ENCODE measurements around the gene CASP10. TPM values are rescaled to one million over a fixed set of nuclear protein-coding genes. Genes with fewer than 3 reads are reported as not detected.

Gene CASP10
- total and polyA plus RNA-seq, 2 of the 13 experiments (the other 11 are each of a cell fraction or from before 2014, with no cell fraction given): 22.2 to 23.8 TPM

DNA sequence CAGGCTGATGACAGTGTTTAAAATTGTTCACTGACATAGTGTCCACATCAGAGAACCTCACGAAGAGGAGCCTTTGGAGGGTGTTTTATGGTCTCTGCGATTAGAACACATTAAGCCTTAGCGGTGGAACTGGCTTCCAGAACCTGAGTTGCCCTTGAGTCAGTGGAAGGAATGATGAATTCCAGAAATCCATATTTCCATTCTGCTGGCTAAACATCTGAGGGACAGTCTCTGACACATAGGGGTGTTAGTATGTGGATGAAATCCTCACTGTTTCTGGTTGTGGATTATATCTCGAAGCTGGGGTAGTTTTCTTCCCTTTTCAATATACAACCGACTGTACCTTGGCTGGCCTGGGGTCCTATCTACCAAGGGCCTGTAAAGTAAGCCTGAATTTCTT is 4.0 kb downstream of the CASP10 start:
- intact Hi-C loops (cut with micrococcal nuclease; ENCODE audit: unreplicated experiment): no loop called here
- H3K27ac ChIP-seq (ENCODE audit: extremely low read length, insufficient read depth, low read length): no peak overlapping the region
- H3K4me3 ChIP-seq (replicated peaks in 1 of 3; ENCODE audit: insufficient read depth in 1 of 3, low read depth in 2 of 3, low read length in 3 of 3): no peak overlapping the region
- 94% methylated on average over 5 of the region's 5 CpGs for whole genome bisulfite sequencing (ENCODE audit: low lambda C conversion rate)
- FAIRE-seq (no peak), ATAC-seq (no peak), DNase-seq (ENCODE audit: low spot score) (no peak)
- no peak overlapping the region for H2AFZ ChIP-seq (ENCODE audit: low read length)
- peaks cover 61% of the 10 kb centered on the region for H3K79me2 ChIP-seq (ENCODE audit: insufficient read depth, low read length)
- BruUV-seq (replicated peaks): no TSS peak
- no peaks in the 10 kb centered on the region for H3K9me3 ChIP-seq (ENCODE audit: low read length)
- H4K20me1 ChIP-seq (ENCODE audit: insufficient read depth, low read length): no peaks in the 10 kb centered on the region
- in situ Hi-C loops (cut with HindIII; ENCODE audit: extremely low pct_ligation_motif_present, low pct_unique_long_range_greater_than_20kb): no loop called here
- no peaks in the 10 kb centered on the region; a peak in 1 of 5 replicates for H3K27me3 ChIP-seq (ENCODE audit: control insufficient read depth in 1 of 2, insufficient read depth in 2 of 2, low read length in 2 of 2)
- TF ChIP-seq SAP130 (CRISPR knock-in tag; IDR thresholded peaks at IDR 0.05; ENCODE audit: low read depth): no peak
- H3K9ac ChIP-seq (ENCODE audit: insufficient read depth, low read depth, low read length): no peak overlapping the region
- H3K4me2 ChIP-seq (ENCODE audit: low read depth, low read length): peak overlapping the region; percentile 13
- peaks cover 13 to 48% of the 10 kb centered on the region in 2 experiments for H3K36me3 ChIP-seq (replicated peaks in 1 of 2; ENCODE audit: control insufficient read depth in 1 of 2, insufficient read depth in 2 of 2, low read length in 2 of 2)
- CTCF ChIA-PET (ENCODE audit: low intra/inter-chr PET ratio, low total read pairs): no interaction called here
- POLR2A ChIA-PET: interaction anchor here (2.4 kb wide), 1 partner anchor 46 kb away, joined by 17 read pairs; no protein-coding TSS in a partner anchor
- peaks cover 62% of the 10 kb centered on the region for H3K4me1 ChIP-seq (ENCODE audit: insufficient read depth, low read length)

DNA sequence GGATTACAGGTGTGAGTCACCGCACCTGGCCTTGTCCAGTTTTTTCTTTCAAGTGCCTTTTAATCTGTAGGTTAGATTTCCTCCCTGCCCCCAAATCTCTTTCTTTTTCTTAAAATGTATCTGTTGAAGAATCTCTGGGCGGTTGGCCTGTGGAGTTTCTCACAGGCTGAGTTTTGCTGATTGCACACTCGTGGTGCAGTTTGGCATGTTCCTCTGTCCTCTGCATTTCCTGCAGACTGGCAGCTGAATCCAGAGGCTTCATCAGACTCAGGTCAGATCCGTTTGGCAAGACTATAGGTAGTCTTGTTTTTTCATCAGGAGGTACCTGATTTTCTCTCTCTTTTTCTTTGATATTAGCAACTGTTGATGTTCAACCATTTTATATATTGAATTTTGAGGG is 5.5 kb downstream of the CASP10 start:
- in situ Hi-C loops (cut with HindIII; ENCODE audit: extremely low pct_ligation_motif_present, low pct_unique_long_range_greater_than_20kb): no loop called here
- BruUV-seq (replicated peaks): no TSS peak
- TF ChIP-seq, protein P1, sequence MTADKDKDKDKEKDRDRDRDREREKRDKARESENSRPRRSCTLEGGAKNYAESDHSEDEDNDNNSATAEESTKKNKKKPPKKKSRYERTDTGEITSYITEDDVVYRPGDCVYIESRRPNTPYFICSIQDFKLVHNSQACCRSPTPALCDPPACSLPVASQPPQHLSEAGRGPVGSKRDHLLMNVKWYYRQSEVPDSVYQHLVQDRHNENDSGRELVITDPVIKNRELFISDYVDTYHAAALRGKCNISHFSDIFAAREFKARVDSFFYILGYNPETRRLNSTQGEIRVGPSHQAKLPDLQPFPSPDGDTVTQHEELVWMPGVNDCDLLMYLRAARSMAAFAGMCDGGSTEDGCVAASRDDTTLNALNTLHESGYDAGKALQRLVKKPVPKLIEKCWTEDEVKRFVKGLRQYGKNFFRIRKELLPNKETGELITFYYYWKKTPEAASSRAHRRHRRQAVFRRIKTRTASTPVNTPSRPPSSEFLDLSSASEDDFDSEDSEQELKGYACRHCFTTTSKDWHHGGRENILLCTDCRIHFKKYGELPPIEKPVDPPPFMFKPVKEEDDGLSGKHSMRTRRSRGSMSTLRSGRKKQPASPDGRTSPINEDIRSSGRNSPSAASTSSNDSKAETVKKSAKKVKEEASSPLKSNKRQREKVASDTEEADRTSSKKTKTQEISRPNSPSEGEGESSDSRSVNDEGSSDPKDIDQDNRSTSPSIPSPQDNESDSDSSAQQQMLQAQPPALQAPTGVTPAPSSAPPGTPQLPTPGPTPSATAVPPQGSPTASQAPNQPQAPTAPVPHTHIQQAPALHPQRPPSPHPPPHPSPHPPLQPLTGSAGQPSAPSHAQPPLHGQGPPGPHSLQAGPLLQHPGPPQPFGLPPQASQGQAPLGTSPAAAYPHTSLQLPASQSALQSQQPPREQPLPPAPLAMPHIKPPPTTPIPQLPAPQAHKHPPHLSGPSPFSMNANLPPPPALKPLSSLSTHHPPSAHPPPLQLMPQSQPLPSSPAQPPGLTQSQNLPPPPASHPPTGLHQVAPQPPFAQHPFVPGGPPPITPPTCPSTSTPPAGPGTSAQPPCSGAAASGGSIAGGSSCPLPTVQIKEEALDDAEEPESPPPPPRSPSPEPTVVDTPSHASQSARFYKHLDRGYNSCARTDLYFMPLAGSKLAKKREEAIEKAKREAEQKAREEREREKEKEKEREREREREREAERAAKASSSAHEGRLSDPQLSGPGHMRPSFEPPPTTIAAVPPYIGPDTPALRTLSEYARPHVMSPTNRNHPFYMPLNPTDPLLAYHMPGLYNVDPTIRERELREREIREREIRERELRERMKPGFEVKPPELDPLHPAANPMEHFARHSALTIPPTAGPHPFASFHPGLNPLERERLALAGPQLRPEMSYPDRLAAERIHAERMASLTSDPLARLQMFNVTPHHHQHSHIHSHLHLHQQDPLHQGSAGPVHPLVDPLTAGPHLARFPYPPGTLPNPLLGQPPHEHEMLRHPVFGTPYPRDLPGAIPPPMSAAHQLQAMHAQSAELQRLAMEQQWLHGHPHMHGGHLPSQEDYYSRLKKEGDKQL (CRISPR knock-in tag; IDR thresholded peaks at IDR 0.05; ENCODE audit: low read depth): no peak
- TF ChIP-seq ZNF484 (CRISPR knock-in tag; IDR thresholded peaks at IDR 0.05; ENCODE audit: borderline replicate concordance, low read depth) (peak; percentile 97; the same call in 1 of the 2 replicates), SKI (IDR thresholded peaks at IDR 0.05; ENCODE audit: partially characterized antibody) (no peak), KDM2A (CRISPR knock-in tag; IDR thresholded peaks at IDR 0.05; ENCODE audit: borderline replicate concordance, low read depth) (no peak), SP140L (CRISPR knock-in tag; IDR thresholded peaks at IDR 0.05; ENCODE audit: borderline replicate concordance) (no peak)
- TF ChIP-seq, protein P2, sequence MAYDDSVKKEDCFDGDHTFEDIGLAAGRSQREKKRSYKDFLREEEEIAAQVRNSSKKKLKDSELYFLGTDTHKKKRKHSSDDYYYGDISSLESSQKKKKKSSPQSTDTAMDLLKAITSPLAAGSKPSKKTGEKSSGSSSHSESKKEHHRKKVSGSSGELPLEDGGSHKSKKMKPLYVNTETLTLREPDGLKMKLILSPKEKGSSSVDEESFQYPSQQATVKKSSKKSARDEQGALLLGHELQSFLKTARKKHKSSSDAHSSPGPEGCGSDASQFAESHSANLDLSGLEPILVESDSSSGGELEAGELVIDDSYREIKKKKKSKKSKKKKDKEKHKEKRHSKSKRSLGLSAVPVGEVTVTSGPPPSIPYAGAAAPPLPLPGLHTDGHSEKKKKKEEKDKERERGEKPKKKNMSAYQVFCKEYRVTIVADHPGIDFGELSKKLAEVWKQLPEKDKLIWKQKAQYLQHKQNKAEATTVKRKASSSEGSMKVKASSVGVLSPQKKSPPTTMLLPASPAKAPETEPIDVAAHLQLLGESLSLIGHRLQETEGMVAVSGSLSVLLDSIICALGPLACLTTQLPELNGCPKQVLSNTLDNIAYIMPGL (CRISPR knock-in tag; IDR thresholded peaks at IDR 0.05; ENCODE audit: borderline replicate concordance in 1 of 2, low read depth in 1 of 2): no peak

More for the DNA sequence above, 5.5 kb downstream of the CASP10 start:
- no peak for ATAC-seq
- H3K27me3 ChIP-seq (ENCODE audit: control insufficient read depth in 1 of 2, insufficient read depth in 2 of 2, low read length in 2 of 2): no peaks in the 10 kb centered on the region; a peak in 1 of 5 replicates
- H3K9ac ChIP-seq (ENCODE audit: insufficient read depth, low read depth, low read length): no peak overlapping the region
- peaks cover 52% of the 10 kb centered on the region for H3K79me2 ChIP-seq (ENCODE audit: insufficient read depth, low read length)
- no peak overlapping the region for H3K4me3 ChIP-seq (replicated peaks in 1 of 3; ENCODE audit: insufficient read depth in 1 of 3, low read depth in 2 of 3, low read length in 3 of 3)
- WGBS (ENCODE audit: low lambda C conversion rate): 95% methylated on average over 4 of the region's 4 CpGs
- intact Hi-C loops (cut with micrococcal nuclease; ENCODE audit: unreplicated experiment): no loop called here
- FAIRE-seq: no peak
- DNase-seq (ENCODE audit: low spot score): no peak
- ChIA-PET CTCF (ENCODE audit: low intra/inter-chr PET ratio, low total read pairs) (no interaction called here), POLR2A (no interaction called here)
- peaks cover 14 to 50% of the 10 kb centered on the region in 2 experiments for H3K36me3 ChIP-seq (replicated peaks in 1 of 2; ENCODE audit: control insufficient read depth in 1 of 2, insufficient read depth in 2 of 2, low read length in 2 of 2)
- H3K9me3 ChIP-seq (ENCODE audit: low read length): no peaks in the 10 kb centered on the region
- peaks cover 59% of the 10 kb centered on the region for H3K4me1 ChIP-seq (ENCODE audit: insufficient read depth, low read length)
- no peak overlapping the region for H3K4me2 ChIP-seq (ENCODE audit: low read depth, low read length)
- H4K20me1 ChIP-seq (ENCODE audit: insufficient read depth, low read length): no peaks in the 10 kb centered on the region
- no peak overlapping the region for H3K27ac ChIP-seq (ENCODE audit: extremely low read length, insufficient read depth, low read length)
- H2AFZ ChIP-seq (ENCODE audit: low read length): no peak overlapping the region

All from HepG2 (cell line).